PC-3 (cell line): ENCODE results near the gene C3orf62. TPM values are rescaled to one million over a fixed set of nuclear protein-coding genes. Genes with fewer than 3 reads are reported as not detected.
A peak's percentile ranks its signal among the peaks of the same experiment; 100 is the strongest.

ENCODE experiments used
- ATAC-seq: fragments of 200-7000 bp; cut with Tn5 transposase; 2 replicates; pipeline ENCODE4 v1.9.1; 2020; ENCODE audit warnings: mild to moderate bottlenecking, moderate library complexity
- Bru-seq: library from RNA; stranded (reverse); fragments of 400-500 nt; gene quantifications from one replicate; lab custom pipeline; 2021; lab: Mats Ljungman, UMichigan
- BruChase-seq, 2 experiments: library from RNA; stranded (reverse); fragments of 400-500 nt; gene quantifications; one replicate each; lab custom pipeline; 2021; lab: Mats Ljungman, UMichigan
- BruUV-seq: library from RNA; stranded (reverse); fragments of 400-500 nt; replicated peaks from 2 replicates; lab custom pipeline; 2021; lab: Mats Ljungman, UMichigan
- CTCF ChIA-PET: fragments of 300-600 bp; sonication (Branson Sonifier 250); formaldehyde crosslinking; loops from one replicate; lab custom pipeline; 2022; ENCODE audit warnings: antibody characterized with exemption; lab: Charles Lee
- POLR2A ChIA-PET: fragments of 300-600 bp; sonication (Branson Sonifier 250); formaldehyde crosslinking; loops from one replicate; lab custom pipeline; 2022; ENCODE audit warnings: antibody characterized with exemption; ENCODE audit not compliant: unreplicated experiment; lab: Charles Lee
- DNase-seq: peaks from one replicate; pipeline ENCODE4 v3.0.0-alpha.2; 2015
- H2AFZ ChIP-seq: fragments of 300-600 bp; sonication (generic); 2 replicates; pipeline ENCODE4 v1.6.0; 2016; ENCODE audit warnings: antibody characterized with exemption, low read length
- H3F3A ChIP-seq: fragments of 300-600 bp; sonication (generic); one replicate; pipeline ENCODE4 v1.6.0; 2017; ENCODE audit warnings: antibody characterized with exemption, low read length, control low read depth, mild to moderate bottlenecking; ENCODE audit not compliant: unreplicated experiment
- H3K27ac ChIP-seq: fragments of 300-600 bp; sonication (generic); 2 replicates; pipeline ENCODE4 v1.5.1; 2016; ENCODE audit warnings: mild to moderate bottlenecking, low read length
- H3K27me3 ChIP-seq: fragments of 300-600 bp; sonication (generic); 2 replicates; pipeline ENCODE4 v1.6.1; 2016; ENCODE audit warnings: low read length, mixed read lengths
- H3K36me3 ChIP-seq: fragments of 300-600 bp; sonication (generic); 2 replicates; pipeline ENCODE4 v1.6.1; 2016; ENCODE audit warnings: low read depth, mixed run types, low read length, mixed read lengths
- H3K4me1 ChIP-seq: fragments of 300-600 bp; sonication (generic); 2 replicates; pipeline ENCODE4 v1.5.1; 2016; ENCODE audit warnings: low read length; ENCODE audit not compliant: insufficient read depth
- H3K4me2 ChIP-seq: fragments of 300-600 bp; sonication (generic); 2 replicates; pipeline ENCODE4 v1.6.0; 2016; ENCODE audit warnings: low read length
- H3K4me3 ChIP-seq: fragments of 300-600 bp; sonication (generic); 2 replicates; pipeline ENCODE4 v1.5.1; 2016; ENCODE audit warnings: mild to moderate bottlenecking, low read length, mixed read lengths
- H3K79me2 ChIP-seq: fragments of 300-600 bp; sonication (generic); 2 replicates; pipeline ENCODE4 v1.6.1; 2017; ENCODE audit warnings: low read length, mixed read lengths
- H3K9ac ChIP-seq: fragments of 300-600 bp; sonication (generic); 2 replicates; pipeline ENCODE4 v1.6.0; 2016; ENCODE audit warnings: mild to moderate bottlenecking, low read length
- H3K9me2 ChIP-seq: fragments of 300-600 bp; sonication (generic); replicated peaks from 2 replicates; pipeline ENCODE4 v1.6.1; 2016; ENCODE audit warnings: mixed run types, low read length, mixed read lengths
- H3K9me3 ChIP-seq: fragments of 300-600 bp; sonication (generic); 2 replicates; pipeline ENCODE4 v1.6.1; 2016; ENCODE audit warnings: low read length, mixed read lengths
- H4K20me1 ChIP-seq: fragments of 300-600 bp; sonication (generic); 2 replicates; pipeline ENCODE4 v1.6.1; 2016; ENCODE audit warnings: low read length, mixed read lengths
- EZH2 ChIP-seq: fragments of 300-600 bp; sonication (generic); IDR thresholded peaks from one replicate; pipeline ENCODE4 v1.6.1; 2017; ENCODE audit warnings: antibody characterized with exemption, mild to moderate bottlenecking, low read length; ENCODE audit not compliant: unreplicated experiment
- EZH2phosphoT487 ChIP-seq: fragments of 300-600 bp; sonication (generic); IDR thresholded peaks from 2 replicates; pipeline ENCODE4 v1.6.1; 2018; ENCODE audit warnings: mild to moderate bottlenecking, antibody characterized with exemption, low read length, borderline replicate concordance
- intact Hi-C: fragments of 100-400 bp; cut with micrococcal nuclease; formaldehyde crosslinking; loops from 2 replicates; pipeline ENCODE4 v1.9.0; 2023
- long read RNA-seq: library from polyadenylated mRNA; unstranded; transcript quantifications from one replicate; pipeline ENCODE4 v2.0.0, GENCODE V29; 2021; ENCODE audit not compliant: unreplicated experiment
- total RNA-seq: library from RNA; depleted of rRNA; stranded (reverse); fragments of >200 nt; gene quantifications from 2 replicates; pipeline ENCODE4 v1.2.3, GENCODE V29; 2014; rRNA removed
- TF ChIP-seq, protein P1 (sequence below): fragments of 300-600 bp; sonication (generic); conservative IDR thresholded peaks from 2 replicates; pipeline ENCODE4 v1.5.1; 2017; ENCODE audit warnings: antibody characterized with exemption, low read depth, mild to moderate bottlenecking, low read length

C3orf62 gene
- total RNA-seq (3.9 and 10.3 TPM in 2 replicates), Bru-seq, nascent RNA (percentile 75 among the genes with signal in this experiment), BruChase-seq, experiment 1, labeled RNA remaining after a 6-hour chase (percentile 92 among the genes with signal in this experiment), BruChase-seq, experiment 2, labeled RNA remaining after a 2-hour chase (percentile 93 among the genes with signal in this experiment)
- long read RNA-seq, full-length matches to known transcripts: 9 of 17 reads
- long read RNA-seq, partial matches to known transcripts: 0 of 17 reads
- long read RNA-seq, other reads (novel, unspliced or antisense): 8 of 17 reads

DNA sequence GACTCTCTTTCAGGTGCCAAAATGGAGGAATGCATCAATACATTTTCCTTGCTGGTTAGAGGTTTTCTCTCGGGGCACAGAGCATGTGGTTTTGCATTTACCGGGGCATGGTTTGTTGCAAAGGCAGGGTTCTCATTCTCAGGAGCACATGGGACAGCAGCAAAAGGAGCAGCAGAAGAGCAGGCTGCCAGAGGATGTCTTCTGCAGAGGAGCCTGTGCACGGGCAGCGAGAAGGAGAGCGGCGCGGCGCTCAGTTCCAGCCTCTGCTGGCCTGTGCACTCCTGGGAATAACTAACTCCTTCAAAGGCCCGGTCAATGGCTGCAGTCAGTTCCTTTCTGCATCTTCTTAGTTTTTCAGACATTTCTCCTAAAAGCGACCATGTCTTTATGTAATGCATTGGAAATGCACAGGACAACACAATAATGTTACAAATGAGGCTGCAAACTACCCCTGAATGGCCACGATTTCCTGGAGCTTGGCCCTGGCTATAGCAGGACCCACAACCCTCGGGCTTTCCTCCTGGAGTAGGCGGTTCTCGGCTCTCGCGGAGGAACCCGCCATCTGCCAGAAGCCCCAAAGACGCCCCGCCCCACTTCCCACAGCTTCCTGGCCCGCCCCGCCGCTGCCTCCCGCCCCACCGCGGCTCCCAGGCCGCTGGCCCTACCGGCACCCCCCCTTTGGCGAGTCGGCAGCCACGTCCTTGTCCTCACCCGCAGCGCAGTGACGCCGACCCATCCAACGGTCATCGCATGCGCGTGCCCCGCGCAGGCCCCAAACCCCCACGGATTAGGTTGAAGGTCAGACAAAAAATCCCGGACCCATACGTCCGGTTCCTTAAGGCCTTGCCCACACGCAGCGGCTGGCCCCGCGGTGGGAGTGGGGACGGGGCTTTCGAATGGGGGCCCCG is at the start of gene C3orf62:
C3orf62 (minus strand) TSS at position 758 of the 908 bp plus-strand sequence; CDS start at position 398, 360 bp downstream.
- Histone ChIP-seq H3K9me2 (no peaks in the 10 kb centered on the region), H2AFZ (peak within 1 kb of the TSS; percentile 48; the same call in 1 of the 2 replicates), H4K20me1 (no peaks in the 10 kb centered on the region), H3K27me3 (no peaks in the 10 kb centered on the region), H3K4me3 (no peak within 1 kb of the TSS), H3F3A (no peaks in the 10 kb centered on the region), H3K9ac (peak within 1 kb of the TSS; percentile 30; the same call in 1 of the 2 replicates), H3K9me3 (no peaks in the 10 kb centered on the region), H3K36me3 (peaks cover 22% of the 10 kb centered on the region), H3K79me2 (no peaks in the 10 kb centered on the region), H3K27ac (no peak within 1 kb of the TSS), H3K4me1 (0 out of 2 replicates have a peak, but pooled peaks cover 3% of the 10 kb centered on the region), H3K4me2 (0 out of 2 replicates have a peak within 1 kb of the TSS, but pooled peaks have one; percentile 16)
- ChIA-PET CTCF (no interaction called here), POLR2A (no interaction called here)
- ATAC-seq: peak; percentile 79
- TF ChIP-seq EZH2phosphoT487 (no peak), EZH2 (no peak)
- TF ChIP-seq, protein P1, sequence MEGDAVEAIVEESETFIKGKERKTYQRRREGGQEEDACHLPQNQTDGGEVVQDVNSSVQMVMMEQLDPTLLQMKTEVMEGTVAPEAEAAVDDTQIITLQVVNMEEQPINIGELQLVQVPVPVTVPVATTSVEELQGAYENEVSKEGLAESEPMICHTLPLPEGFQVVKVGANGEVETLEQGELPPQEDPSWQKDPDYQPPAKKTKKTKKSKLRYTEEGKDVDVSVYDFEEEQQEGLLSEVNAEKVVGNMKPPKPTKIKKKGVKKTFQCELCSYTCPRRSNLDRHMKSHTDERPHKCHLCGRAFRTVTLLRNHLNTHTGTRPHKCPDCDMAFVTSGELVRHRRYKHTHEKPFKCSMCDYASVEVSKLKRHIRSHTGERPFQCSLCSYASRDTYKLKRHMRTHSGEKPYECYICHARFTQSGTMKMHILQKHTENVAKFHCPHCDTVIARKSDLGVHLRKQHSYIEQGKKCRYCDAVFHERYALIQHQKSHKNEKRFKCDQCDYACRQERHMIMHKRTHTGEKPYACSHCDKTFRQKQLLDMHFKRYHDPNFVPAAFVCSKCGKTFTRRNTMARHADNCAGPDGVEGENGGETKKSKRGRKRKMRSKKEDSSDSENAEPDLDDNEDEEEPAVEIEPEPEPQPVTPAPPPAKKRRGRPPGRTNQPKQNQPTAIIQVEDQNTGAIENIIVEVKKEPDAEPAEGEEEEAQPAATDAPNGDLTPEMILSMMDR: no peak
- intact Hi-C loops: no loop called here
- DNase-seq: peak; percentile 13
- no TSS peak for BruUV-seq

DNA sequence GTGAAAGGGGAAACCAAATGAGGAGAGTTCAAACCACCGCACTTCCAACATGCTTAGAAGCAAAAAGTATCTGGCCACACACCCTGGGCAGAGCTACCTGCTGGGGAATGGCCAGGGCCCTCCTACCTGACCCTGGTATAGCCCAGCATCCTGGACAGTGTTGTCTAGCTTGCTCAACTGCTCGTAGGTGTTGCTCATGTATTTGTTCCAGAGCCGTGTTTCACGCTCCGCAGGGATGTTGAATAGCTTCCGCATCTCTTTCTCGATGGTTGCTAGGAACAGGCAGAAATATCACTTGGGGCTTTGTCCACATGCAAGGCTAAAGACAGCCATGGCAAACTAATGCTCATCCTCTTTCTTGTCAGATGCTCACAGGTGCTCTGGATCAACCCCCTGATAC is 47.7 kb upstream of the C3orf62 start:
- Histone ChIP-seq H3K9ac (no peak overlapping the region), H3K36me3 (peaks cover 58% of the 10 kb centered on the region), H3K4me1 (no peaks in the 10 kb centered on the region), H3F3A (no peaks in the 10 kb centered on the region), H3K27me3 (no peaks in the 10 kb centered on the region), H3K27ac (no peak overlapping the region), H2AFZ (no peak overlapping the region), H3K4me3 (no peak overlapping the region), H4K20me1 (no peaks in the 10 kb centered on the region), H3K9me3 (no peaks in the 10 kb centered on the region), H3K4me2 (no peak overlapping the region), H3K79me2 (no peaks in the 10 kb centered on the region), H3K9me2 (no peaks in the 10 kb centered on the region)
- ChIA-PET CTCF (interaction anchor here (0.6 to 0.7 kb wide), 2 partner anchors 104 to 119 kb away, joined by 3 to 5 read pairs; partner anchors contain the start of gene NICN1), POLR2A (interaction anchor here (0.7 kb wide), 1 partner anchor 33 kb away, joined by 4 read pairs; no protein-coding TSS in a partner anchor)
- DNase-seq: no peak
- BruUV-seq: no TSS peak
- intact Hi-C loops: no loop called here
- ATAC-seq: no peak
- TF ChIP-seq, protein P1: no peak
- no peak for TF ChIP-seq EZH2phosphoT487
- TF ChIP-seq EZH2: no peak
